Measurements from ENCODE around the gene FCRL5.

GRCh38 chr1:157496121-157496526 lies 56.2 kb downstream of the FCRL5 start:
- TF ChIP-seq SPI1 (IDR thresholded peaks at IDR 0.05; ENCODE audit: low read depth, low read length) (no peak), POLR2AphosphoS5 (IDR thresholded peaks at IDR 0.05; ENCODE audit: low read depth, low read length) (no peak), POLR2A (IDR thresholded peaks at IDR 0.05; ENCODE audit: low read depth, low read length) (no peak), TAF1 (IDR thresholded peaks at IDR 0.05; ENCODE audit: low read depth, low read length) (no peak)

All from GM12891 (cell line).